Rectal smooth muscle tissue (tissue), 1 donor: Measurements from ENCODE around the gene CNFN.

ENCODE experiments used
- H3K27ac ChIP-seq: one replicate; pipeline ENCODE4 v1.7.0; 2013; ENCODE audit warnings: low read depth, low read length, inconsistent platforms
- H3K27me3 ChIP-seq: one replicate; pipeline ENCODE4 v1.7.0; 2013; ENCODE audit warnings: low read length; ENCODE audit not compliant: control insufficient read depth, insufficient read depth
- H3K36me3 ChIP-seq: one replicate; pipeline ENCODE4 v1.7.0; 2013; ENCODE audit warnings: low read length; ENCODE audit not compliant: control insufficient read depth, insufficient read depth
- H3K4me1 ChIP-seq: one replicate; pipeline ENCODE4 v1.7.0; 2013; ENCODE audit warnings: low read length; ENCODE audit not compliant: control insufficient read depth, insufficient read depth
- H3K4me3 ChIP-seq: one replicate; pipeline ENCODE4 v1.7.0; 2013; ENCODE audit warnings: low read length
- H3K9ac ChIP-seq: one replicate; pipeline ENCODE4 v1.7.0; 2013; ENCODE audit warnings: low read length

Gene CNFN

DNA sequence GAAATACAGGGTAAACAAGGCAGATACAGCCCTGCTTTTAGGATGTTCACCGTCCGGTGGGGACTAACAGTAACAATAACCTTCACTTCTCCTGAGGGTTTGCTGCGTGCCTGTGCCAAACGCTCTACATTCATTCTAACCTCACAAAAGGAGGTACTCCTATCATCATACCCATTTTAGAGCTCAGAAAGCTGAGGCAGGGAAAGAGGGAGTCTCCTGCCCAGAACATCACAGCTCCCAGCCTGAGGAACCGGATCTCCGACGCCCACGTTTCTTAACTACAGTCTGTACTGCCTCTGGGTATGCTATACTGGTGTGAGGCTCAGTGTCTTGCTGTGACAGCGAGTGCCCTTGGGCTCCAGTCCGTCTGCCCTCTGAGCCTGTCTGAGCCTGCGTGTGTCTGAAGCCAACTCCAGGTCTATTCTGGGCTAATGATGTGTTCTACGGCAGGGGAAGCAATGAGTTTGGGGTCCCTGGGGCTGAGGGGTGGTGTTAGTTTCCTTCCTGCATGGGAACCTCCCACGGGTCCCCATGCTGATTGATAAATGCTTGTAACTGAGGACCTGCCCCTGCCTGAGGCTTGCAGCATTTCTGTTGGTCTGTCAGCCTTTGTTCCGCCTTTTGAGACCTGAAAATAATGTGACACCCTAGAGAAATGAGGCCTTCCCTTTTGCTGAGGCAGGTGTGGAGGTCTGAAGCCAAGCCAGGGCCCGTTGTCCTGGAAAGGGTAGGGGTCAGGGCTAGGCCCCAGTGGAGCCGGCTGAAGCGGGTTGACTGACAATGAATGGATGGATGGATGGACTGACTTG, 32.2 kb upstream of the CNFN start:
- peak overlapping the region; percentile 83 for H3K4me3 ChIP-seq
- H3K36me3 ChIP-seq, result no peaks in the 10 kb centered on the region
- H3K9ac ChIP-seq, result no peak overlapping the region
- peaks cover 5% of the 10 kb centered on the region for H3K4me1 ChIP-seq
- H3K27me3 ChIP-seq, result no peaks in the 10 kb centered on the region
- H3K27ac ChIP-seq, result no peak overlapping the region

- Histone ChIP-seq H3K4me3 (no peak overlapping the region), H3K27ac (no peak overlapping the region), H3K9ac (no peak overlapping the region), H3K36me3 (no peaks in the 10 kb centered on the region), H3K27me3 (no peaks in the 10 kb centered on the region), H3K4me1 (peaks cover 5% of the 10 kb centered on the region)
Measured at GRCh38 chr19:42421591-42422031, 31.5 kb upstream of the CNFN start.

GRCh38 chr19:42421101-42421500, 31.0 kb upstream of the CNFN start:
- peaks cover 5% of the 10 kb centered on the region for H3K4me1 ChIP-seq
- no peak overlapping the region for H3K4me3 ChIP-seq
- no peaks in the 10 kb centered on the region for H3K27me3 ChIP-seq
- H3K27ac ChIP-seq, result no peak overlapping the region
- no peak overlapping the region for H3K9ac ChIP-seq
- H3K36me3 ChIP-seq, result no peaks in the 10 kb centered on the region

DNA sequence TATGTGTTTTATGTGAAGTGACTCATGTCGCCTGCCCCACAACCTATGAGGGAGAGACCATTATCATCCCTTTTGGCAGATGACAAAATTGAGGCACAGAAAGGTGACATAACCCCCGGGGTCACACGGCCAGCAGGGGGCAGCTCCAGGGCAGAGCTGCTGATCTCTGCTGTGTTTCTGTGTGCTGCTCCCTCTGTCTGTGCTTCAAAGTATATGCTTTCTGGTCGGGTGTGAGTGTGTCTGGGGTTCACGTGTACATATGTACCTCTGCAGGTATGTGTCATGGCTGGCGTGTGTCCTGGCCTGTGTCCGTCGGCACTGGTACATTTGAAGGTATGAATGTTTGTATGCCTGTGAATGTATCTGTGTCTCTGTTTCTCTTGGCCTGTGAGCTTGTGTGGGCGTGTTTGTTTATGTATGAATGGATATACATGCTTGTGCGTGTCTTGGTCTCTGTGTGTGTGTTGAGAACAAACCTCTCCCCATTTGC, 30.0 kb upstream of the CNFN start:
- H3K9ac ChIP-seq, result no peak overlapping the region

DNA sequence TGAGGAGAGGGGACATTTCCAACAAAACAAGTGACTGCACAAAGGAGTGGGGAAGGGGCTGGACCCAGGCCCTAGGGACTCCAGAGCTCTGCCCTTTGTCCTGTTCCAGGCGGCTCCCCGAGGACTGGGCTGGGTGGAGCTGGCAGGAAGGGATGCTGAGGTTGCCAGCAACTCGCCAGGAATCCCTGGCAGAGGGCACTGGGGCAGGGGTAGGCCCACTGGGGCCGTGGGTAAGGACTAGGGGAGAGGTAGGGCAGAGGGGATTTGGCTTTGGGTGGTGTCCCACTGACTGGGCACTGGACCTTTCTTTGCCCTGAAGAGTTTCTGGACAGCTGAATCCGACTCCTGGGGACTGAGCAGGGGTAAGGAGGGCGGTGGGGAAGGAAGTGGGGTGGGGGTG, 29.2 kb upstream of the CNFN start:
- H3K27ac ChIP-seq, result no peak overlapping the region
- H3K4me3 ChIP-seq, result no peak overlapping the region
- peaks cover 5% of the 10 kb centered on the region for H3K4me1 ChIP-seq
- H3K27me3 ChIP-seq, result no peaks in the 10 kb centered on the region
- H3K9ac ChIP-seq, result no peak overlapping the region
- no peaks in the 10 kb centered on the region for H3K36me3 ChIP-seq

More for the DNA sequence above, 30.0 kb upstream of the CNFN start:
- Histone ChIP-seq H3K4me1 (peaks cover 5% of the 10 kb centered on the region), H3K27ac (no peak overlapping the region), H3K36me3 (no peaks in the 10 kb centered on the region), H3K4me3 (no peak overlapping the region), H3K27me3 (no peaks in the 10 kb centered on the region)

DNA sequence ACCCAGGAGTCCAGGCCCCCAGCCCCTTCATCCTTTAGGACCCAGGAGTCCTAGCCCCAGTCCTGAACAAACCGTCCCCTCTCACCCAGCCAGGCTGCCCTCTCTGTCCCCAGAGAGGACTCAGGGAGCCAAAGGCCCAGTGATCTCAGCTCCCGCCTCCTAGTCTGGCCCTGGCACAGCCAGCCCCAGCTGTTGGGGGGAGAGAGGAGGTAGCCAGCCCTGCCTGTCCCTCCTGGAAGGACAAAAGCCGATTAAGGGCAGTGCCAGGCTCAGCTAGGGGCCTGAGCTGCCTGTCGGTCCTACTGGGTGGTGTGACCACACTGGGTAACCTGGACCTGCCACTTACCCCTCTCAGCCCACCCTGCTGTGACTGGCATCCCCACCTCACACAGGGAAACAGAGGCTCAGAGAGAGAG, 22.6 kb upstream of the CNFN start:
- H3K27ac ChIP-seq, result no peak overlapping the region
- no peak overlapping the region for H3K4me3 ChIP-seq
- no peak overlapping the region for H3K9ac ChIP-seq
- H3K27me3 ChIP-seq, result no peaks in the 10 kb centered on the region
- no peaks in the 10 kb centered on the region for H3K36me3 ChIP-seq
- no peaks in the 10 kb centered on the region for H3K4me1 ChIP-seq

DNA sequence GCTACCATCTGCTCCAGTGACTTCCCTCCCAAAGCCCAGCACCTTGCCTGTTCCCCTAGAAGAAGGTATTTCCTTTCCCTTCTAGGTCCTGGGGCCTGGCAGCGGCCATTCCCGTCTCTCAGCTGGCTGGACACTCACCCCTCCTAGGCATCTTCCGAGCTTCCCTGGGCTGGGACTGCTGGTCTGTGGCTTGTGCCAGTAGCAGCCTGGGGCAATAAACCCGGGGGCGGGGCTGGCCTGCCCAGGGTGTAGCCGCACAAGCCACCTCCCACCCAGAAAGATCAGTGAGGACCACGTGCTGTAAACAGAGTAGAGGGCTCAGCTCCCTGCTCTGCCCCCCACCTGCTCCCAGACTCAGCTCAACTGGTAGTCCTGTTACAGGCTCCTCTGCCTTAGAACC, 22.1 kb upstream of the CNFN start:
- no peak overlapping the region for H3K9ac ChIP-seq
- H3K36me3 ChIP-seq, result no peaks in the 10 kb centered on the region
- H3K27ac ChIP-seq, result no peak overlapping the region
- H3K4me1 ChIP-seq, result no peaks in the 10 kb centered on the region
- H3K27me3 ChIP-seq, result no peaks in the 10 kb centered on the region
- no peak overlapping the region for H3K4me3 ChIP-seq

- H3K9ac ChIP-seq, result no peak overlapping the region
- H3K4me3 ChIP-seq, result no peak overlapping the region
- no peak overlapping the region for H3K27ac ChIP-seq
- no peaks in the 10 kb centered on the region for H3K4me1 ChIP-seq
- no peaks in the 10 kb centered on the region for H3K36me3 ChIP-seq
- H3K27me3 ChIP-seq, result no peaks in the 10 kb centered on the region
Measured at GRCh38 chr19:42411581-42412178, 21.6 kb upstream of the CNFN start.

- H3K36me3 ChIP-seq, result no peaks in the 10 kb centered on the region
- no peak overlapping the region for H3K4me3 ChIP-seq
- H3K4me1 ChIP-seq, result no peaks in the 10 kb centered on the region
Measured at GRCh38 chr19:42410371-42410770, 20.3 kb upstream of the CNFN start.

DNA sequence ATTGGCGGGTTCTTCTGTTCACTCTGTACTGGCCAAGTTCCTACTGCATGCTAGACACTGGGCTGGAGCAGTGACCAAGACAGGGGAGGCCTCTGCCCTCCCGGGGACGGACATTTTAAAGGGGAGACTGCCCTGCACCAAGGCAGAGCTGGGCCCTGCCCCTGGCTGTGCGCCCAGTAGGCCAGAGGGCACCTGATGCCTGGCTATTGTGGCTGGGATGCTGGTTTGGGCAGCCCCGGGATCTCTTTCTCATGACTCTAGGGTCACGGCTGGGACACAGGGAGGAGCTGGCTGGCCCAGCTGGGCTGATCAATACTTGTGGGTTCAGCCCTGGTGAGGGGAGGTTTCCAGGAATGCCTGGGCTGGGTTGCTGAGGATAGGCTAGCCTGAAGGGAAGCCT, 19.4 kb upstream of the CNFN start:
- no peaks in the 10 kb centered on the region for H3K27me3 ChIP-seq
- no peaks in the 10 kb centered on the region for H3K4me1 ChIP-seq
- H3K9ac ChIP-seq, result no peak overlapping the region
- H3K36me3 ChIP-seq, result no peaks in the 10 kb centered on the region
- no peak overlapping the region for H3K27ac ChIP-seq
- no peak overlapping the region for H3K4me3 ChIP-seq

More at GRCh38 chr19:42410371-42410770, 20.3 kb upstream of the CNFN start:
- Histone ChIP-seq H3K27me3 (no peaks in the 10 kb centered on the region), H3K9ac (no peak overlapping the region), H3K27ac (no peak overlapping the region)

DNA sequence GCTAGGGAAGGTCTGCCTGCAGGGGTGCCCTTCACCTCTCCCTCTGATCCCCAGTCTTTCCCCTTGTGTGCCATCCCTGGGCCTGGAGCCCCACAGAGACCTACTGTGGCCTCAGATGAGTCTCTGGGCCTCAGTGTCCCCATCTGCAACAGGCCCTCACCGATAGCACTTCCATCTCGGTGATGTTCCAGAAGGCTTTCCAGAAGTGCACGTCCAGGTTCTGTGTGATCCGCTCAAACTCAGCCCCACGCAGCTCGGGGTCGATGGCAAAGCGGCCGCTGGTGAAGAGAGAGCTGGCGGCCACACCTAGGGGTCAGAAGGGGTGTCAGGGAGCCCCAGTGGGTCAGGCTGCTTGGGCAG, 17.7 kb upstream of the CNFN start:
- H3K27me3 ChIP-seq, result no peaks in the 10 kb centered on the region
- H3K4me1 ChIP-seq, result no peaks in the 10 kb centered on the region
- peaks cover 2% of the 10 kb centered on the region for H3K36me3 ChIP-seq
- no peak overlapping the region for H3K9ac ChIP-seq
- no peak overlapping the region for H3K27ac ChIP-seq
- H3K4me3 ChIP-seq, result no peak overlapping the region

DNA sequence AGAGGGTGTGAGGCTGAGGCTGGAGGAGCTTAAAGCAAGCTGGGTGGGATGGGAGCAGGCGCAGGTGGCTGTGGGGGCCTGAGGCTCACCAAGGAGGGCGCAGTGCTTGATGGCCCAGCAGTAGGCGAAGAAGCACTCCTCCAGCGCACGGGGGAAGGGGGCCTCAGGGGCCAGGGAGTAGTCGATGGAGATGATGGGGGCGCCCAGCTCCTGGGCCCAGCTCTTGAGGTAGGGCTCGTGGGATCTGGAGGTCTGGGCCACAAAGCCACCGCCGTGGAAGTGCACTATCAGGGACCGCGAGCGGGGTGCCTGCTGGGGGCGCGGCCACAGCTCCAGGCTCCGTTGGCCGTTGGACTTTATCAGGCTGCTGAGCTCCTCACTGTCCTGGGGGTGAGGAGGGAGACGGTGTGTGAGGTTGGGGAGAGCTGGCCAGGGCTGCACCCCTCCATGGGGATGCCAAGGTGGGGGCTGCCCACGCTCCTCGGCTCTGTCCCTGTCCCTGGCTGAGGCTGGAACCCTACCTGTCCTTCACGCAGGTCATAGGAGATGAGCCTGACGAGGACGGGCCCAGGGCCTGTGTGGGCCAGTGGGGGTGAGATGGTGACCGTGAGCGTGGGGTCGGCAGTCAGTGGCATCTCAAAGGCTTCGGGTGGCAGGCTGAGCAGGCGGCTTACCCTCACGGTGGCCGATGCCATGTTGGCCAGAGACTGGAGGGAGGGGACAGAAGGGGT, 17.2 kb upstream of the CNFN start:
- H3K4me3 ChIP-seq, result no peak overlapping the region
- no peaks in the 10 kb centered on the region for H3K27me3 ChIP-seq
- H3K27ac ChIP-seq, result no peak overlapping the region
- H3K9ac ChIP-seq, result no peak overlapping the region
- no peaks in the 10 kb centered on the region for H3K4me1 ChIP-seq
- H3K36me3 ChIP-seq, result peaks cover 2% of the 10 kb centered on the region
